K562 (cell line): ENCODE results near the gene CCSER2. TPM values are rescaled to one million over a fixed set of nuclear protein-coding genes. Genes with fewer than 3 reads are reported as not detected.

Experiments
- GABPB1 ChIP-seq: sonication (generic); formaldehyde crosslinking; IDR thresholded peaks from 2 replicates; pipeline ENCODE4 v1.8.0; 2022; ENCODE audit warnings: mild to moderate bottlenecking, missing genetic modification reagents
- MAZ ChIP-seq, 2 experiments: fragments of 450-650 bp in 1 of 2; sonication (generic) in 1 of 2; formaldehyde crosslinking; IDR thresholded peaks in 1 of 2; conservative IDR thresholded peaks in 1 of 2; 2 replicates each; pipeline versions ENCODE4 v1.4.0 to v1.5.0; 2020; ENCODE audit warnings: mild to moderate bottlenecking in 1 of 2, missing genetic modification reagents in 1 of 2
- RBM34 ChIP-seq: fragments of 200-400 bp; formaldehyde crosslinking; IDR thresholded peaks from 2 replicates; pipeline ENCODE4 v1.6.1; 2018; ENCODE audit warnings: low read length, borderline replicate concordance; ENCODE audit not compliant: insufficient read depth
- SAP30 ChIP-seq: fragments of 200-600 bp; sonication (generic); IDR thresholded peaks from 2 replicates; pipeline ENCODE4 v1.6.1; 2012; ENCODE audit warnings: borderline replicate concordance, low read depth, mild to moderate bottlenecking, moderate library complexity, low read length, control low read depth, inconsistent platforms; ENCODE audit not compliant: insufficient read depth, poor library complexity, severe bottlenecking
- SMAD1 ChIP-seq: fragments of 150-350 bp; IDR thresholded peaks from 2 replicates; pipeline ENCODE4 v1.6.1; 2014; ENCODE audit warnings: low read length, low read depth; ENCODE audit not compliant: partially characterized antibody
- SMAD2 ChIP-seq: fragments of 150-350 bp; IDR thresholded peaks from 2 replicates; pipeline ENCODE4 v1.6.1; 2014; ENCODE audit warnings: low read depth, mild to moderate bottlenecking, low read length
- ZNF165 ChIP-seq: fragments of 250-450 bp; sonication (Bioruptor Pico); IDR thresholded peaks from 2 replicates; pipeline ENCODE4 v1.4.0; 2020; ENCODE audit warnings: borderline replicate concordance
- ZNF436 ChIP-seq: fragments of 250-450, 450-650 bp; sonication (Bioruptor Pico); formaldehyde crosslinking; IDR thresholded peaks from 2 replicates; pipeline ENCODE4 v1.7.0; 2020; ENCODE audit warnings: mild to moderate bottlenecking
- ZNF75A ChIP-seq: fragments of 450-650 bp; formaldehyde crosslinking; IDR thresholded peaks from 2 replicates; pipeline ENCODE4 v1.4.0; 2020; ENCODE audit warnings: mild to moderate bottlenecking
- polyA plus RNA-seq, 8 experiments: library from polyadenylated mRNA; depleted of rRNA in 4 of 8; stranded (reverse) in 5 of 8; unstranded in 3 of 8; fragments of >200 nt; fragmentation: Nextera tagmentation in 2 of 8; fragmentation: Illumina TruSeq in 1 of 8; extraction: Ambion mirVana in 2 of 8; extraction: Trizol in 1 of 8; gene quantifications; 2 replicates each; pipeline versions ENCODE4 v1.2.1 to v1.2.3, GENCODE V29; 2011 to 2014; ENCODE audit warnings: inconsistent platforms in 1 of 8, missing spikeins in 1 of 8
- total RNA-seq, 7 experiments: library from RNA; depleted of rRNA in 6 of 7; stranded (reverse); fragments of >200 nt in 6 of 7; fragmentation: Illumina TruSeq in 2 of 7; extraction: Trizol in 2 of 7; gene quantifications; 2 replicates each; pipeline versions ENCODE4 v1.2.1 to v1.2.3, GENCODE V29; 2011 to 2021; ENCODE audit warnings: low replicate concordance in 1 of 7
- TF ChIP-seq, protein P1 (sequence below), 2 experiments: fragments of 450-650 bp; IDR thresholded peaks; 2 replicates each; pipeline ENCODE4 v1.6.1; 2018; ENCODE audit warnings: mild to moderate bottlenecking in 2 of 2, low read depth in 1 of 2; ENCODE audit not compliant: partially characterized antibody in 2 of 2
- TF ChIP-seq, protein P2 (sequence below), 2 experiments: fragments of 450-650 bp; formaldehyde crosslinking in 1 of 2; IDR thresholded peaks; 2 replicates each; pipeline versions ENCODE4 v1.4.0 to v1.6.1; 2014 to 2020; ENCODE audit warnings: mild to moderate bottlenecking in 2 of 2, borderline replicate concordance in 1 of 2, low read depth in 1 of 2

Gene CCSER2
- total and polyA plus RNA-seq, 9 of the 15 experiments (the other 6 are each of a cell fraction or from before 2014, with no cell fraction given), result 2.7 to 15.1 (median 9.7) TPM

DNA sequence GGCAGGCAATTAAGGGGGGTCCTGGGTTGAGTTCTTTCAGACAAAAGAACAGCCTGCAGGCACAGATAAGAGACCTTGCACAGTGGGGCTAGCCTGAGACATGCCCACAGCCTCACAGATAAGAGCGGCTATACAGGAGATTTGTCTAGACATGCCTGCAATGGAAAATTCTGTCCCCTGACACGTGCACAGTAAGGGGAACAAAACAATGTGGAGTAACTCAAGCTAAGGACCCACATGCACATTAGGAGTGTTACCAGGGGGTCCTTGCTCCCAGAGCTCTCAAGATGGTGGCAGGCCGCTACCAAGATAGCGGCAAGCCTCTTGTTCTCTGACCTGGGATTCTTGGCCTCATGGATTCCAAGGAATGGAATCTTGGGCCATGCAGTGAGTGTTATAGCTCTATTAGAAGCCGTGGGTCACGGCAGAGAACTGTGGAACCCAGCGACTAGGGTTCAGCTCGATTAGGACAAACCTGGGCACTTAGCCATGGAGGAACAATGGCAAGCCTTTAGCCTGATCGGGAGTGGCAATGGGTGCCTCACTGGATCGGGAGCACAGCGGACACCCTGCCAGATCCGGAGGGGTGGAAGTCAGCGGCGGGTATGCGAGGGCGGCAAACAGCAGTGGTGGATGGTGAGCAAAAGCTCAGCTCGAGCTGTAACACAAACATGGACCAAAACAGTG, 196.9 kb downstream of the CCSER2 start (continued):
- TF ChIP-seq, protein P1, sequence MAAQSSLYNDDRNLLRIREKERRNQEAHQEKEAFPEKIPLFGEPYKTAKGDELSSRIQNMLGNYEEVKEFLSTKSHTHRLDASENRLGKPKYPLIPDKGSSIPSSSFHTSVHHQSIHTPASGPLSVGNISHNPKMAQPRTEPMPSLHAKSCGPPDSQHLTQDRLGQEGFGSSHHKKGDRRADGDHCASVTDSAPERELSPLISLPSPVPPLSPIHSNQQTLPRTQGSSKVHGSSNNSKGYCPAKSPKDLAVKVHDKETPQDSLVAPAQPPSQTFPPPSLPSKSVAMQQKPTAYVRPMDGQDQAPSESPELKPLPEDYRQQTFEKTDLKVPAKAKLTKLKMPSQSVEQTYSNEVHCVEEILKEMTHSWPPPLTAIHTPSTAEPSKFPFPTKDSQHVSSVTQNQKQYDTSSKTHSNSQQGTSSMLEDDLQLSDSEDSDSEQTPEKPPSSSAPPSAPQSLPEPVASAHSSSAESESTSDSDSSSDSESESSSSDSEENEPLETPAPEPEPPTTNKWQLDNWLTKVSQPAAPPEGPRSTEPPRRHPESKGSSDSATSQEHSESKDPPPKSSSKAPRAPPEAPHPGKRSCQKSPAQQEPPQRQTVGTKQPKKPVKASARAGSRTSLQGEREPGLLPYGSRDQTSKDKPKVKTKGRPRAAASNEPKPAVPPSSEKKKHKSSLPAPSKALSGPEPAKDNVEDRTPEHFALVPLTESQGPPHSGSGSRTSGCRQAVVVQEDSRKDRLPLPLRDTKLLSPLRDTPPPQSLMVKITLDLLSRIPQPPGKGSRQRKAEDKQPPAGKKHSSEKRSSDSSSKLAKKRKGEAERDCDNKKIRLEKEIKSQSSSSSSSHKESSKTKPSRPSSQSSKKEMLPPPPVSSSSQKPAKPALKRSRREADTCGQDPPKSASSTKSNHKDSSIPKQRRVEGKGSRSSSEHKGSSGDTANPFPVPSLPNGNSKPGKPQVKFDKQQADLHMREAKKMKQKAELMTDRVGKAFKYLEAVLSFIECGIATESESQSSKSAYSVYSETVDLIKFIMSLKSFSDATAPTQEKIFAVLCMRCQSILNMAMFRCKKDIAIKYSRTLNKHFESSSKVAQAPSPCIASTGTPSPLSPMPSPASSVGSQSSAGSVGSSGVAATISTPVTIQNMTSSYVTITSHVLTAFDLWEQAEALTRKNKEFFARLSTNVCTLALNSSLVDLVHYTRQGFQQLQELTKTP (IDR thresholded peaks at IDR 0.05; ENCODE audit: low read depth in 1 of 2, partially characterized antibody in 2 of 2), result no peak
- TF ChIP-seq SMAD1 (no peak), GABPB1 (CRISPR knock-in tag) (no peak), SAP30 (no peak), ZNF165 (CRISPR knock-in tag) (peak; percentile 96), ZNF75A (CRISPR knock-in tag) (0 out of 2 replicates have a peak, but pooled peaks have one; percentile 36), SMAD2 (no peak), RBM34 (no peak), ZNF436 (CRISPR knock-in tag) (no peak), MAZ (CRISPR knock-in tag; conservative IDR thresholded peaks at IDR 0.05 in 1 of 2, IDR thresholded peaks at IDR 0.05 in 1 of 2) (peak; percentile 42 to 99; a peak in 3 of 4 replicates)
- TF ChIP-seq, protein P2, sequence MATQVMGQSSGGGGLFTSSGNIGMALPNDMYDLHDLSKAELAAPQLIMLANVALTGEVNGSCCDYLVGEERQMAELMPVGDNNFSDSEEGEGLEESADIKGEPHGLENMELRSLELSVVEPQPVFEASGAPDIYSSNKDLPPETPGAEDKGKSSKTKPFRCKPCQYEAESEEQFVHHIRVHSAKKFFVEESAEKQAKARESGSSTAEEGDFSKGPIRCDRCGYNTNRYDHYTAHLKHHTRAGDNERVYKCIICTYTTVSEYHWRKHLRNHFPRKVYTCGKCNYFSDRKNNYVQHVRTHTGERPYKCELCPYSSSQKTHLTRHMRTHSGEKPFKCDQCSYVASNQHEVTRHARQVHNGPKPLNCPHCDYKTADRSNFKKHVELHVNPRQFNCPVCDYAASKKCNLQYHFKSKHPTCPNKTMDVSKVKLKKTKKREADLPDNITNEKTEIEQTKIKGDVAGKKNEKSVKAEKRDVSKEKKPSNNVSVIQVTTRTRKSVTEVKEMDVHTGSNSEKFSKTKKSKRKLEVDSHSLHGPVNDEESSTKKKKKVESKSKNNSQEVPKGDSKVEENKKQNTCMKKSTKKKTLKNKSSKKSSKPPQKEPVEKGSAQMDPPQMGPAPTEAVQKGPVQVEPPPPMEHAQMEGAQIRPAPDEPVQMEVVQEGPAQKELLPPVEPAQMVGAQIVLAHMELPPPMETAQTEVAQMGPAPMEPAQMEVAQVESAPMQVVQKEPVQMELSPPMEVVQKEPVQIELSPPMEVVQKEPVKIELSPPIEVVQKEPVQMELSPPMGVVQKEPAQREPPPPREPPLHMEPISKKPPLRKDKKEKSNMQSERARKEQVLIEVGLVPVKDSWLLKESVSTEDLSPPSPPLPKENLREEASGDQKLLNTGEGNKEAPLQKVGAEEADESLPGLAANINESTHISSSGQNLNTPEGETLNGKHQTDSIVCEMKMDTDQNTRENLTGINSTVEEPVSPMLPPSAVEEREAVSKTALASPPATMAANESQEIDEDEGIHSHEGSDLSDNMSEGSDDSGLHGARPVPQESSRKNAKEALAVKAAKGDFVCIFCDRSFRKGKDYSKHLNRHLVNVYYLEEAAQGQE (IDR thresholded peaks at IDR 0.05; ENCODE audit: borderline replicate concordance), result no peak
- TF ChIP-seq, protein P2 (CRISPR knock-in tag; IDR thresholded peaks at IDR 0.05; ENCODE audit: low read depth), result peak; percentile 67; the same call in 1 of the 2 replicates
